ENCODE measurements around the gene NT5C1A.

Gene NT5C1A

DNA sequence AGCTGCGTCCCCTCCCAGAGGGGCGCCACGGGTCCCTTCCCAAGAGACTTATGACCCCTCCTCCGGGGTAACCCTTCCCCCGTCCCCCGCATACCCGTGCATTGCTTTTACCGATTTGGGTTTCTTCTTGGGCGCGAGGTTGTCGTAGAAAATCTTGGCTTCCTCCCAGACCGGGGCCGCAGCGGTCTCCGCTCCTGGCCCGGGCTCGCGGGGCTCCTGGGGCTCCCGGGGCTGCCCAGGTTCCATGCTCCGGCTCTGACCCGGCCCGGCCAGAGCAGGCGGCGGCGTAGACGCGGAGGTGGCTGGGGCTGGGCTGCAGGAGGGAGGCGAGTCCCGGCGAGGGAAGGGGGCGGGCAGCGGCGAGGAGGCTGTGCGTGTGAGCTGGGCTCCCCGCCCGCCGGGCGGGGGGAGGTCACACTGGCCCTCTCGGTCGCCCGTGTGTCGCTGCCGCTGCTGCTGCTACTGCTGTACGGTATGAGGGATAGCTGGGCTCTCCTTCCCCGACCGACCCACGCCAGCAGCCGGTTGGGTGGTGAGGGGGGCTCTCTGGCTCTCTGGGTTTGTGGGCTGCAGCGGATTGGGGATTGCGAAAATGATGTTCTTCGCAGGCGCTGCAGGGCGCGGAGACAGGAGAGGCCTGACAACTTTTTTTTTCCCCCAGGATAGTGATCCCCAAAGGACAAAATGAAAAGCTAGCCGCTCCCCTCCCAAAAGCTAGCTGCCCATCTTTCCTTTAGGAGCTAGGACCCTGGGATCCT lies at the start of gene NT5C1A:
NT5C1A (minus strand) TSS at position 315 of the 758 bp plus-strand sequence; CDS start at position 246, 69 bp downstream.
- in situ Hi-C loops (cut with HindIII; ENCODE audit: low sequenced_read_pairs): loop anchor here (5.0 kb wide), 1 partner anchor 60 kb away; no protein-coding TSS in a partner anchor

DNA sequence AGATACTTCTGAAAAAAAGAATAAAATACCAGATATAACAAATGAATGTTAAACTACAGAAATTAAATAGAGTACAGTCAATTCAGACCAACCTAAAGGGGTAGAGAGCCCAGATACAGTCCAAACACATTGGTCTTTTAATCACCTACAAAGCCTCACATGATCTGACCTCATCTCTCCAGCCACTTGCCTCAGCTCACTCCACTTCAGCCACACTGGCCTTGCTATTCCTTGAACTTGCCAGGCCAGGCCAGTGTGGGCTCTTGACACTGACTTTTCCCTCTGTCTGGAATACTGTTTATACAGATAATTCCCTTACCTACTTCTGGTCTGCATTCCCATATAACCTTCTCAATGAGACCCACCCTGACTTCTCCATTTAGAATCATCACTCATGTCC lies 49.8 kb upstream of the NT5C1A start:
- in situ Hi-C loops (cut with HindIII; ENCODE audit: low sequenced_read_pairs): no loop called here

DNA sequence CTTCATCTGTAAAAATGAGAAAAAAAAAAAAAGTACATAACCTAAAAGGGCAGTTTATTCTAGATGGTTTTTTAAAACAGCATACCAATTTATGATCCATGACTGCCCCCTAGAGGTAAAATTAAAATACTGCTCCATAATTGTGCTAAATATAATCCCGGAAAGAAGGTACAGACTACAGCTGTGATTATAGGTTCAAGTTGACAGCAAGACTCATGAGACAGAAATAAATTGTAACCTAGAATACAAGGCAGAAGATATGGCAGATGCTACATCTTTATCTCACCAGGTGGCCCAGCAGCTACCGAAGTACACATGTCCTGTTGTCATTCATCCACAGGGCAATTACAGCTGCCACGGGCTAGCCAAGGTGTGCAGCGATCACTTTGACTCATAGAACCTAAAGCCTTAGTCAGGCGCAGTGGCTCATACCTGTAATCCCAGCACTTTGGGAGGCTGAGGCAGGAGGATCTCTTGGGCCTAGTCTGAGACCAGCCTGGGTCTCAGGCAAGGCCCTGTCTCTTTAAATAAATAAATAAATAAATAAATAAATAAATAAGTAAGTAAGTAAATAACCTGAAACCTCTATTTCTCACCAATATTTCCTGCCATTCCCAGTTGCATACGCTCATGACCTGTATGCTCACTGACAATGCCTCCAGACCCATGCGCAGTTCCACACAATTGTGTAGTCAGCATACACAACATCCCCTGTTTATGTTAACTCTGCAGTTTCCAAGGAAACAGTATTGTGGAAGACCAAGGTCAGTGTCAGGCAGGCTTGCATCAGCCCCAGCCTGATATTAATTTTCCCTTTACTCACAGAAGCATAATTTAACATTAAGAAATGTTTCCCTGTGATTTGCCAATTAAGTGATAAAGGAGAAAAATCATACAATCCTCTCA lies 48.4 kb upstream of the NT5C1A start:
- in situ Hi-C loops (cut with HindIII; ENCODE audit: low sequenced_read_pairs): no loop called here

DNA sequence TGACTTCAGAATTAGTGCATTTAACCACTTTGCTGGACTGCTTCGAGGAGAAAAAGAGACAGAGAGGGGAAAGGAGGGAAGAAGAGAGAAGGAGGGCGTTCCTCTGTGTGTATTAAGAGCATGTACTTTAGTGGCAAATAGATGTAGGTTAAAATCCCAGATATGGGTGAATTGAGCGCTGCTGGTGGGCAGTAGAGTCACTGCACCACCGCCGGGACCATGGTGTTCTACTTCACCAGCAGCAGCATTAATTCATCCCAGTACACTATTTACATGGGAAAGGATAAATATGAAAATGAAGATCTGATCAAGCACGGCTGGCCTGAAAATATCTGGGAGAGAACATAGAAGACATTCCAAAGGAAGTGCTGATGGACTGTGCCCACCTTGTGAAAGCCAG lies 45.9 kb upstream of the NT5C1A start:
- in situ Hi-C loops (cut with HindIII; ENCODE audit: low sequenced_read_pairs): loop anchor here (5.0 kb wide), 1 partner anchor 106 kb away; no protein-coding TSS in a partner anchor

DNA sequence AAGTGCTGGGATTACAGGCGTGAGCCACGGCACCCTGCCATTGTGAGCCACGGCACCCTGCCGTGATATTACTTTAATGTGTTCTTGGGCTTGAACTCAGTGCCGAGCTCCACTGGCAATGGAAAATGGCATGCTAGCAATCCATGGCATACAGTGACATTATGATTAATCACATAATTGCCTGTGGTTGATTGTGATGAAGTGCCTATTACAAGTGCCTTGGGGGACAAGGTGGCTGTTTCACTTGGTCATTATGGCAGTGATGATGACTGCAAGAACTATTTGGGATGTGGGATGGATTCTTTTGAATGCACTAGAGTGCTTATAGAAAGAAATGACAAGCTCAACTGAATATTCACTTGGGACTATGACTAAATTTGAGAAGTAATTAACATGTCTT lies 41.6 kb upstream of the NT5C1A start:
- in situ Hi-C loops (cut with HindIII; ENCODE audit: low sequenced_read_pairs): no loop called here

DNA sequence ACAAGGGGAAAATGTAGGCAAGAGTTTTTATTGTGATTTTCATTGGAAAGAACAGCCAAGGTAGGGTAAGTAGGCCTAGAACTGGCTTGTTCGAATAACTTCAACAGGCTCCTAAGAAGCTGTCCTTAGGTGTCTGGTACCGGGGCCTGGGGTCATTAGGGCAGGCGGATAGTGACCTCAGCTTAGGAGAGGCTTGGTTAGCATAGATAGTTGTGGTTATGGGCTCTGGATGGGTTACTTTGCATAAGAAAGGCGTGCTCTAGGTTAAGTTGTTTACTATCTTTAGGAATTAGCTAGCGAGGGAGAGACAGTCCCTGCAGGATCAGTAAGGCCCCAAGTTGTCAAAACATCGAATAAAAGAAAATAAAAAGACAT lies 40.0 kb upstream of the NT5C1A start:
- in situ Hi-C loops (cut with HindIII; ENCODE audit: low sequenced_read_pairs): no loop called here

DNA sequence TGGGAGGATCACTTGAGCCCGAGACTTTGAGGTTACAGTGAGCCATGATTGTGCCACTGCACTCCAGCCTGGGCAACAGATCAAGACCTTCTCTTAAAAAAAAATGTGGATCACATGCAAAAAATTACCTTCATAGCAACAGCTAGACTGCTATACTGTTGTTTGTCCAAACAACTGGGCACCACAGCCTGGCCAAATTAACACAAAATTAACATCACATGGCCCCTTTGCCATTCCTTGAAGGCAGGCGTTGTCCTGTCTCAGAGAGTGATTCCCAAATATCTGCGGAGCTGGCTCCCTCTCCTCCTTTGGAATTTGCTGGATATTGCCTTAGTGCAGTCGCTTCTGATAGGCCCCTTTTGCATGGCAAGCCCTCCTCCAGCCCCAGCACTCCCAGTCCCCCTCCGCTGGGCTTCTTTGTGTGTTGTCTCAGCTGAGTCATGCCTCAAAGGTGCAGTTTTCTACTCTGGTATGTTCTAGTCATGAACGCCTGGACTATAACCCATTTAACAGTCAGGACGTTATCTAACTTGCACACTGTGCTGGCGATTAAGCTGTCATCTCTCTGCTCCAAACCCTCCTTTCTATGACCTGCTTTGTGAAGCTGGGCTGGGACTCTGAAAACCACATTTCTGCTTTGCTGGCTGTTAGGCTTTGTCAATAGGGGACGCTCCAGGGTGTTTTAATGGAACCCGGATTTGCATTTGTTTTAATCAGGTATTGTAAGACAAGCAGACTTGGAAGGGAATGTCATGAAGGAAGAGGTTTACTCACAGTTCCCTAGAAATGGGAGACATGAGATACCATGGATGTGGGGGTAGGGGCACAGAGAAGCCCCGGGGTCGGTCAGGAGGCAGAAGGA lies 39.4 kb upstream of the NT5C1A start:
- in situ Hi-C loops (cut with HindIII; ENCODE audit: low sequenced_read_pairs): no loop called here

DNA sequence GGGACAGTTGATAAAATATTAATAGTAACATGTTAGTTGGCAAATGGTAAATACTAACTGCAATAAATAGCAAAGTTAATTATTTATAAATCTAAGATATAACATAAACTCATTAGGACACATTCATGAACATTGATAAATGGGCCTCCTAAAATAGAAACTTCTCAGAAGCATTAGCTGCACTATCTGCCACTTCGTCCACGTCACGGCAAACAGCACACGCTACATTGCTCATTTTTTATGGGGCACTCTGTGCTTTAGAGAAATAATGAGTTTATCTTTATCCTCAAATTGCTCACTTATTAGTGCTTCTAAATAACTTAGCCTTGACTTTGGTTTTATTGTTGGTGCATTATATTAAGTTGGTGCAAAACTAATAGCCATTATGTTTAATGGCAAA lies 35.6 kb upstream of the NT5C1A start:
- in situ Hi-C loops (cut with HindIII; ENCODE audit: low sequenced_read_pairs): no loop called here

DNA sequence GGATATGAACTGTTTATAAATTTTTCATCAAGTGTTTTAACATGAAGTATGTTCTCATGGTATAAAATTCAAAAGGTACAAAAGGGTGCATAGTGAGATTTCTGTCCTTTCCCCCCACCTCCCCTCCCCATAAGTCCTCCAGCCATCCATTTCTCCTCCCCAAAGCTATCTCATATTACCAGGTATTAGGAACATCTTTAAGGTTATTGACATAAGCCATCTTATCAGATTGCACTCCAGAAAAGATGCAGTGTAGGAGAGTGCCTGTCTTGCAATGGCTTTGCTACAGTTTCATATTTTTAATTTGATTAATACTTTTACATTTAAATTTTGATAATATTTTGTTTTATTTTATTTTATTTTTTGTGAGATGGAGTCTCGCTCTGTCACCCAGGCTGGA lies 32.9 kb upstream of the NT5C1A start:
- in situ Hi-C loops (cut with HindIII; ENCODE audit: low sequenced_read_pairs): no loop called here

DNA sequence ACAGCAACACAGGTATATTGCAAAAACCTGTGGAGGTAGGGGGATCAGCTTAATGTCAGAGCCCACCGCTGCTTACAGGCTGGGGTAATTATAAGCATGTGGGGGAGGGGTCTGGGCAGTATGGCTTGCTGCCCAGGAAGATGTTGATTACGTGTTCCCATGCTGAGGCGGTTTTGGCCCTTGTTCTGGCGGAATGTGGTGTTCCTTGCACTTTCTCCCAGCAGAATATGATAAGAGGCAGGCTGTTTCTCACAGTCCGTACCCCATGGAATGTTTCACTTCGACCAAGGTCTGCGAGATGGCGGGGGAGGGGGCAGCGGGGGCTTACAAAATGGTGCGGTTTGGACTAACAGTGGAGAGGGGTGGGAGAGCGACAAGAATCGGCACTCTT lies 29.1 kb upstream of the NT5C1A start:
- in situ Hi-C loops (cut with HindIII; ENCODE audit: low sequenced_read_pairs): no loop called here

DNA sequence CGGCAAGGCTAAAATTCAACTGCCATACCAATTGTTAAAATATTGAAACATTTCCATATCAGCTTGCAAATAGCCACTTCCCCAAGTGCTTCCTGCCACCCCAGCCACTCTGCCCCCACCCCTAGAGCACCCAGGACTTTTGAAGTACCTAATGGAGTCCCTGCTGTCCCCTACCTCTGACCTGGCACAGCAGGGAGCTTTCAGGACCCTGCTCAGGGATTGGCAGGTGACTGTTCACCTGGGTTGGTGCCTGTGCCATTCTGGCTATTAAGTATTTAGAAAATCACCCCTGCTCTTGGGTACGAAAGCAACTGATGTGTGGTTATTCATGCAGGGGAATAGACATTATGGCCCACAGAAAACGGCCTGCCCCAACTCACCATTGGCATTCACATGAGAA lies 28.4 kb upstream of the NT5C1A start:
- in situ Hi-C loops (cut with HindIII; ENCODE audit: low sequenced_read_pairs): no loop called here

DNA sequence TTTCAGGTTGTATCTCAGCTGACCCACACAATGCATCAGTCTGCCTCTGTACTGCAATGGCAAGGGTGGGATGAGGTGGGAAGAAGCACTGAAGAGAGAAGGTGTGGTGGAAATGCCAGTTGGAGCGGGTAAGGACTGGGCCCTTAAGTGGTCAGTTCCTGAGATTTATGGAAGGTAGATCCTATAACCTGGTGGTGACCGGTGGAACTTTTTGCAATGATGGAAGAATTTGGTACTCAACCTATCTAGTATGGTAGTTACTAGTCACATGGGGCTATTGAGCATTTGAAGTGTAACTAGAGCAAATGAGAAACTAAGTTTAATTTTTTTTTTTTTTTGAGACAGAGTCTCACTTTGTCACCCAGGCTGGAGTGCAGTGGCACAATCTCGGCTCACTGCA lies 27.5 kb upstream of the NT5C1A start:
- in situ Hi-C loops (cut with HindIII; ENCODE audit: low sequenced_read_pairs): no loop called here

DNA sequence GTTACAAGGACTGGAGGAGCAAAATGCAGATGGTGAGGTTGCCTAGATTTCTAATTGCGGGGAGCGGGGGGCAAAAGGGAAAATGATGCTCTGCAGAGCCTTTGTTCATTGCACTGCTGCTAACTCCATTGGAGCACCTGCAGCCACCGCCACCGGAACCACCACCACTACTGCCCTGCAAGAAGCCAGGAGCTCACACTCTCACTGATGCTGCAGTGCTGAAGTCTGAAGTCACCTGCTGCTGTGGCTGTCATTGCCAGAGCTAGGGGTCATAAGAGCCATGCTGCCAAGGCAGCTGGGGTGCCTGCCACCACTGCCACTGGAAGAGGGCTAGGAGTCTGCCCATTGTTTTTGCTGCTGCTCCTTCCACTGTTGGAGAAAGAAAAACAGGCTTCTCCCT lies 26.7 kb upstream of the NT5C1A start:
- in situ Hi-C loops (cut with HindIII; ENCODE audit: low sequenced_read_pairs): no loop called here

DNA sequence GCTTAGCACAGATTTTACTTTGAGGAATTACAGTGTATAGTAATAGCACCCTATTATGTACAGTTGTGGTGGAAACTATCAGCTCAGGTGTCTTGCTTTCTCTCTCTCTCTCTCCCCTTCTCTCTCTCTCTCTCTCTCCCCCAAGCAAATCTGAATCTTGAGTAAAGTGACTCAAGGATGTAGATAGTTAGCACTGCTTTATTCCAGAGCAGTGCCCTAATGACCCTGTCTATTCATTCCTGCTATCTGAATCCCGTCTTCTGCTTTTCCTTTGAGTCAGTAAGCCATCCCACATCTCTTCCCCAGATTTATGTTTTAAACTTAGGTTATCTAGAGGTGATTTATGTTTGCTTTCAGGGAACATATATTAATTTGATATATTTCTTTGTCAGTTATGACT lies 24.5 kb upstream of the NT5C1A start:
- in situ Hi-C loops (cut with HindIII; ENCODE audit: low sequenced_read_pairs): no loop called here

DNA sequence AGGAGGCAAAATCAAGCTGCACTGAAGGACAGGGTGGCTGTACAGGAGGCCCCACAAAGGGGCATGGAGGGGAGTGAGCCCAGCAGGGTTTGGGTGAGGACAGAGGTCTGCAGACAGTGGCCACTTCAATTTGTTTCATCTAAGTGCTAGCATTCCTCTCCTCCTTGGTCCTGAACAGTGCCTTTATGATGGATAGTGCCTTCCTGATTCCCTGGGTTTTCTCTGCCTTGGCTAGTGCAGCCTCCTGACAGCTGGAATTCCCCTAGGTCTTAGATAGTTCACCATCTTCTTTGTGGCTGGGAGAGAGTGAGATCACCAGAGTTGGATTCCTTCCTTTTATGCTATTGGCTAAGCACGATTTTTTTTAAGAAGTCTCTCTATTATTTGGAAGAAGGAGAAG lies 23.1 kb upstream of the NT5C1A start:
- in situ Hi-C loops (cut with HindIII; ENCODE audit: low sequenced_read_pairs): no loop called here

DNA sequence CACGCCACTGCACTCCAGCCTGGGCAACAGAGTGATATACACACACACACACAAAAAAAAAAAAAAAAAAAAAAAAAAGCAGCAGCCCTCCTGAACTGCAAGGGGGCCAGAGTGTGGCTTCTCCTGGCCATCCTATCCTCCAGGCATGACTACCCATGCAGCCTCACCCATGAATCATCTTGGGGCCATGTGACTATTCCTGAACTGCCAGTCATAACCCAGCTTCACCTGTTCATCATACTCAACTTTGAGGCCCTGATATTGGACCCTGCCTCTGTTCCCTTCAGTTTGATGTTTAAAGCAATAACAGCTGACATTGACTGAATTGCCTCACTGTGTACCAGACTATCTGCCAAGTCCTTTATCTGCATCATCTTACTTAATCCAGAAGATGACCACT lies 22.1 kb upstream of the NT5C1A start:
- in situ Hi-C loops (cut with HindIII; ENCODE audit: low sequenced_read_pairs): no loop called here

DNA sequence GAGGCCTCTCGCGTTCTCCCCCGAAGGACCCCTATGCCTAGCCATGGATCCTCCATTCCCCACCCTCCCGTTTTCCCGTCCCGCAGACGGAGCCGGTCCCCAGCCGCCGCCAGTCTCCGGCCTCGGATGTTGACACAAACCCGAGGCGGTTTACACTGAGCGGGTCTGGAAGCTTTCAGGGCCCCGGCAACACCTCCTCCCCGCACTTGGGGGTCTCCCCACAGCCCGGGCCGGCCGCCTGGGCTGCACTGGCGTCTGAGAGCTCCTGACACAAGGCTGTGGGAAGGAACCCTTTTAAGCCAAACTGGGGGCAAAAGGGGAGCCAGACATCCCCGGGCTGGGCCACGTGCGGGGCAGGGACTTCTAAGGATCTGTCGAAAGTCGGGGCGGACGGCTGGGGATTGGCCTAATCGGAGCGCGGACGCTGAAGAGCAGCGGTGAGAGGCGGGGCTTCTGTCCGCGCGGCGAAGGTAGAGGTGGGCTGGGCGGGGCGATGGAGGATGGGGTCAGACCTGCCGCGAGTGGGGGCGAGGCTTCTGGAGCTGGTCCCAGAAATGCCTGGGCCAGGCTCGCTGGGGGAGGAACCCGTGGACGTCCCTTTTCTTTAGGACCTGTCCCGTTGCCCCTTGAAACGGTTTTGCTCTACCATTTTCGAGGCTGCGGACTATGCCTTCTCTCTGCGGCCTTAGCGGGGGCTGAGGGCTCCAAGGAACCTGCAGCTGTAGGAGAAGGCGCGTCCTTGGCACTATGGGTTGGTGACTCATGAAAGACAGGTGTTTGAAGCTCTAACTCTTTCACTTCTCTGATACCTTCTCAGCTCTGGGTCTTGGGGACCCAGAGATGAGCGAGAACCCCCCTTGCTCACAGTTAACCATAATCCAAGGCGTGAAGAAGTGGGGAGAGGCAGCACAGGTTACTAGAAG lies 20.5 kb upstream of the NT5C1A start:
- in situ Hi-C loops (cut with HindIII; ENCODE audit: low sequenced_read_pairs): no loop called here

DNA sequence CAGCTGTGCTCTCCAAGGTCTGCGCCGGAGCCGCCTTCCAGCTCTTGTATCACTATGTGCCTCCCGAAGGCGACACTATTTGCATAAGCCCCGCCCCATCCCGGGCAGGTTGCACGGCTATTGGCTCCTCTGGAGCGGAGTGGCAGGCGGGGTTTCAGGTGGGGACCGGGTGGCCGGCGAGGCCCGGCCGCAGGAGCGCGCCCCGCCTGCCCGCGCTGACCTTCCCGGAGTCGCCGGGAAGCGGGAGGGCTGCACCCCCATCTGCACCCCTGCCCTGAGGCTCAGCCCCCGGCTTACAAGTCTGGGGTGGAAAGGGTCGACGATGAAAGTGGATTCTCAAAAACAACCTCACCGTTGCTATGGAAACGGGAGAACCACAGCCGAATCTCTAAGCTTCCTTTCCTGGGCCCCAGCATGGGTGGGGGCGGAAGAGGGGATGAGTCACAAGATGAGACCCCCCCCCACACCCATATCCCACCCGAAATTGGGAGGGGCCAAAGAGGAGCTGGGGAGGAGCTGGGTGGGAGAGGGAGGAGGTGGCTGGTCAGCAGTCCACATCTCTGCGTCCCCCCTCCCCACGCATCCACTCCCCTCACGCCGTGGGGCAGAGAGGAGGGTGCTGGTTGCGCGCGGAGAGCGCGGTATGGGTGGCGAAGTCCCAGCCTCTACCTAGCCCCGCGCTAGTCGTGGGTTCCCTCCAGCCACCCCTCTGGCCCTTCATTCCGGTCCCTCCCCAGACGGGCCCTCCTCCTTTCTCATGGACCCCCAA lies 19.7 kb upstream of the NT5C1A start, which contains the start of gene HPCAL4:
HPCAL4 (minus strand) TSS at position 51 of the 769 bp plus-strand sequence. CDS start 6,830 bp downstream, outside the sequence.
- in situ Hi-C loops (cut with HindIII; ENCODE audit: low sequenced_read_pairs): no loop called here

DNA sequence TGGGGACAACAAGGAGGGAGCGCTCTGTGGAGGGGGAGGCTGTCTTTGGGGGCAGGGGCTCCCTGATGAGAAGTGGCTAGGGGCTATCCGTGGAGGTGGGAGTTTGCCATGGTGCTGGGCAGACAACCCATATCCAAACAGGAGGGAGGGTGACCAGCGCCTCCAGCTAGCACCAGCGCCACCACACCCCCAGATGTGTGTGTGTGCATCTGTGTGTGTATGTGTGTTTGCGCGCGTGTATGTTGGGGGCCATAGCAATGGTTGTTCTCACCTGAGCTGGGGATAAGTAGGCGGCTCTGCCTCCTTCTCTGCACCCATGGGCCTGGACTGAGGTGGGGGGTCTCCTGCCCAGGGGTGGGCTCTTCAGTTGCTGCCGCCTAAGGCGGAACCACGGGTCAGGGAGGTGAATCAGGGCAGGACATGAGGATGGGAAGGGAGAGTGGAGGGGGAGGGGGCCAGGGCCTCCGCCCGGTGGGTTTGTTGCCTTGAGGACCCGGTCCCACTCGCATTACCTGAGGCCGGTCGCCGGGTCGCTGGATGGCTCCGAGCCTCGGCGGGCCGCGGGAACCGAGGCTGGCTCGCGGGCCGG lies 19.0 kb upstream of the NT5C1A start:
- in situ Hi-C loops (cut with HindIII; ENCODE audit: low sequenced_read_pairs): no loop called here
